HG03442 (cell line): ENCODE results near the gene MCTP2.
"Not testable (repeated sequence)": the region's sequence is repeated elsewhere in the genome, so short reads cannot be mapped to it uniquely, and the experiment has no call there.

Experiments
- ATAC-seq: cut with Tn5 transposase; IDR thresholded peaks from one replicate; pipeline ENCODE4 v1.9.1; 2021; ENCODE audit warnings: mild to moderate bottlenecking, moderate library complexity; ENCODE audit not compliant: unreplicated experiment

Gene MCTP2

GRCh38 chr15:94493586-94493985 is 262.2 kb downstream of the MCTP2 start:
- ATAC-seq = not testable (repeated sequence)

GRCh38 chr15:94494732-94495131 is 263.4 kb downstream of the MCTP2 start:
- ATAC-seq = no peak

- ATAC-seq = no peak
Measured at GRCh38 chr15:94503293-94503692, 271.9 kb downstream of the MCTP2 start.

GRCh38 chr15:94509259-94509658 is 277.9 kb downstream of the MCTP2 start:
- ATAC-seq = no peak

- ATAC-seq = no peak
Measured at GRCh38 chr15:94522125-94522524, 290.8 kb downstream of the MCTP2 start.

- no peak for ATAC-seq
Measured at GRCh38 chr15:94523873-94524272, 292.5 kb downstream of the MCTP2 start.

- ATAC-seq = no peak
Measured at GRCh38 chr15:94524565-94524964, 293.2 kb downstream of the MCTP2 start.

GRCh38 chr15:94526071-94526689 is 294.8 kb downstream of the MCTP2 start:
- no peak for ATAC-seq

GRCh38 chr15:94532226-94532625 is 300.9 kb downstream of the MCTP2 start:
- ATAC-seq = no peak
